IMR-90 (cell line): Measurements from ENCODE around the gene NUBPL.

ENCODE experiments used
- BHLHE40 ChIP-seq: fragments of 150-350 bp; IDR thresholded peaks from 2 replicates; pipeline ENCODE4 v1.6.1; 2016; ENCODE audit warnings: mild to moderate bottlenecking, low read depth, low read length
- CEBPB ChIP-seq: IDR thresholded peaks from 2 replicates; pipeline ENCODE4 v1.6.1; 2012; ENCODE audit warnings: low read depth, low read length, improper control_type of control experiment
- ELK1 ChIP-seq: fragments of 150-350 bp; IDR thresholded peaks from 2 replicates; pipeline ENCODE4 v1.6.1; 2016; ENCODE audit warnings: low read depth, mild to moderate bottlenecking, low read length, moderate library complexity, borderline replicate concordance
- MAZ ChIP-seq: IDR thresholded peaks from 2 replicates; pipeline ENCODE4 v1.6.1; 2012; ENCODE audit warnings: low read depth, mild to moderate bottlenecking, low read length, improper control_type of control experiment, moderate library complexity, borderline replicate concordance
- POLR2A ChIP-seq: IDR thresholded peaks from 2 replicates; pipeline ENCODE4 v1.6.1; 2012; ENCODE audit warnings: mild to moderate bottlenecking, low read depth, low read length
- RFX5 ChIP-seq: IDR thresholded peaks from 2 replicates; pipeline ENCODE4 v1.8.0; 2012; ENCODE audit warnings: low read depth, mild to moderate bottlenecking, low read length, moderate library complexity
- SMC3 ChIP-seq: fragments of 150-350 bp; IDR thresholded peaks from 2 replicates; pipeline ENCODE4 v1.6.1; 2016; ENCODE audit warnings: low read depth, mild to moderate bottlenecking, antibody characterized with exemption, low read length, moderate library complexity
- USF2 ChIP-seq: fragments of 150-350 bp; IDR thresholded peaks from 2 replicates; pipeline ENCODE4 v1.6.1; 2017; ENCODE audit warnings: mild to moderate bottlenecking, antibody characterized with exemption, low read length, low read depth
- TF ChIP-seq, protein P1 (sequence below): conservative IDR thresholded peaks from 2 replicates; pipeline ENCODE4 v1.5.1; 2012; ENCODE audit warnings: mild to moderate bottlenecking, low read depth, low read length, improper control_type of control experiment

GRCh38 chr14:31876741-31877140 is 315.5 kb downstream of the NUBPL start:
- TF ChIP-seq, protein P1, sequence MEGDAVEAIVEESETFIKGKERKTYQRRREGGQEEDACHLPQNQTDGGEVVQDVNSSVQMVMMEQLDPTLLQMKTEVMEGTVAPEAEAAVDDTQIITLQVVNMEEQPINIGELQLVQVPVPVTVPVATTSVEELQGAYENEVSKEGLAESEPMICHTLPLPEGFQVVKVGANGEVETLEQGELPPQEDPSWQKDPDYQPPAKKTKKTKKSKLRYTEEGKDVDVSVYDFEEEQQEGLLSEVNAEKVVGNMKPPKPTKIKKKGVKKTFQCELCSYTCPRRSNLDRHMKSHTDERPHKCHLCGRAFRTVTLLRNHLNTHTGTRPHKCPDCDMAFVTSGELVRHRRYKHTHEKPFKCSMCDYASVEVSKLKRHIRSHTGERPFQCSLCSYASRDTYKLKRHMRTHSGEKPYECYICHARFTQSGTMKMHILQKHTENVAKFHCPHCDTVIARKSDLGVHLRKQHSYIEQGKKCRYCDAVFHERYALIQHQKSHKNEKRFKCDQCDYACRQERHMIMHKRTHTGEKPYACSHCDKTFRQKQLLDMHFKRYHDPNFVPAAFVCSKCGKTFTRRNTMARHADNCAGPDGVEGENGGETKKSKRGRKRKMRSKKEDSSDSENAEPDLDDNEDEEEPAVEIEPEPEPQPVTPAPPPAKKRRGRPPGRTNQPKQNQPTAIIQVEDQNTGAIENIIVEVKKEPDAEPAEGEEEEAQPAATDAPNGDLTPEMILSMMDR = no peak
- no peak for TF ChIP-seq POLR2A
- TF ChIP-seq BHLHE40 = no peak
- no peak for TF ChIP-seq SMC3
- TF ChIP-seq ELK1 = no peak
- no peak for TF ChIP-seq CEBPB
- TF ChIP-seq USF2 = no peak
- TF ChIP-seq RFX5 = no peak
- TF ChIP-seq MAZ = no peak
